Hepatocyte (in vitro differentiated cells): ENCODE results near the gene DPP10.

Experiments used
- EZH2 ChIP-seq: fragments of 200-600 bp; sonication (generic); IDR thresholded peaks from 2 replicates; pipeline ENCODE4 v1.6.1; 2016; ENCODE audit warnings: antibody characterized with exemption, mild to moderate bottlenecking, borderline replicate concordance
- EZH2phosphoT487 ChIP-seq: fragments of 200-600 bp; sonication (generic); IDR thresholded peaks from one replicate; pipeline ENCODE4 v1.6.1; 2018; ENCODE audit warnings: antibody characterized with exemption, mild to moderate bottlenecking, low read depth, moderate library complexity; ENCODE audit not compliant: unreplicated experiment, severe bottlenecking
- TF ChIP-seq, protein P1 (sequence below): fragments of 200-600 bp; sonication (generic); IDR thresholded peaks from 2 replicates; pipeline ENCODE4 v1.5.1; 2016; ENCODE audit warnings: antibody characterized with exemption, mild to moderate bottlenecking; ENCODE audit not compliant: poor library complexity

DNA sequence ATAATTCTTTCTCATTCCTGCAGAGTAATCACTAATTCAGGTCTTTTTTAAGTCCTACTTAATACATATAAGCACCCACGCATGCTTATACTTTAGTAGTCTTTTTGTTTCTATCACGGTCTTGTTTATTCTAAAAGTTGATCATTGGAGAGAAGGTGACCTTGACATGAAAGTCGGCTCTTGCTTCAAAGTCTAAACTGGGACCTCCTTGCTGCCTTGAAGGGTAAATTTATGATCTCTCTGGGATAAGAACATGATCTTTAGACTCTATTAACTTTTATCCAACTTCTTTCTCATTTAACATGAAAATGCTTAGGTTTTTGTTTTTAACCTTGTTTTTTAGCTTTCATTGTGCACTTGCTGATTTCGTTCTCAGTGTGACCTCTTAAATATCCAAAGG is 792.3 kb downstream of the DPP10 start:
- TF ChIP-seq, protein P1, sequence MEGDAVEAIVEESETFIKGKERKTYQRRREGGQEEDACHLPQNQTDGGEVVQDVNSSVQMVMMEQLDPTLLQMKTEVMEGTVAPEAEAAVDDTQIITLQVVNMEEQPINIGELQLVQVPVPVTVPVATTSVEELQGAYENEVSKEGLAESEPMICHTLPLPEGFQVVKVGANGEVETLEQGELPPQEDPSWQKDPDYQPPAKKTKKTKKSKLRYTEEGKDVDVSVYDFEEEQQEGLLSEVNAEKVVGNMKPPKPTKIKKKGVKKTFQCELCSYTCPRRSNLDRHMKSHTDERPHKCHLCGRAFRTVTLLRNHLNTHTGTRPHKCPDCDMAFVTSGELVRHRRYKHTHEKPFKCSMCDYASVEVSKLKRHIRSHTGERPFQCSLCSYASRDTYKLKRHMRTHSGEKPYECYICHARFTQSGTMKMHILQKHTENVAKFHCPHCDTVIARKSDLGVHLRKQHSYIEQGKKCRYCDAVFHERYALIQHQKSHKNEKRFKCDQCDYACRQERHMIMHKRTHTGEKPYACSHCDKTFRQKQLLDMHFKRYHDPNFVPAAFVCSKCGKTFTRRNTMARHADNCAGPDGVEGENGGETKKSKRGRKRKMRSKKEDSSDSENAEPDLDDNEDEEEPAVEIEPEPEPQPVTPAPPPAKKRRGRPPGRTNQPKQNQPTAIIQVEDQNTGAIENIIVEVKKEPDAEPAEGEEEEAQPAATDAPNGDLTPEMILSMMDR, result no peak
- TF ChIP-seq EZH2, result no peak
- TF ChIP-seq EZH2phosphoT487, result no peak
